ENCODE measurements around the gene KRTAP10-8. TPM values are rescaled to one million over a fixed set of nuclear protein-coding genes. Genes with fewer than 3 reads are reported as not detected.
A peak's percentile ranks its signal among the peaks of the same experiment; 100 is the strongest.
"Not testable (repeated sequence)": the region's sequence is repeated elsewhere in the genome, so short reads cannot be mapped to it uniquely, and the experiment has no call there.

Gene KRTAP10-8
- total RNA-seq, 1 experiment from 2014 or later, result not detected

- DNase-seq (ENCODE audit: low read depth), result no peak
Observed at GRCh38 chr21:44617071-44617501, 5.2 kb downstream of the KRTAP10-8 start.

- DNase-seq (ENCODE audit: low read depth), result no peak
Observed at GRCh38 chr21:44618504-44618903, 6.6 kb downstream of the KRTAP10-8 start.

- no peak for DNase-seq (ENCODE audit: low read depth)
Observed at GRCh38 chr21:44618909-44619308, 7.0 kb downstream of the KRTAP10-8 start.

- DNase-seq (ENCODE audit: low read depth), result no peak
Observed at GRCh38 chr21:44619886-44620285, 8.0 kb downstream of the KRTAP10-8 start.

GRCh38 chr21:44623575-44623974 lies 11.7 kb downstream of the KRTAP10-8 start:
- no peak for DNase-seq (ENCODE audit: low read depth)

- DNase-seq (ENCODE audit: low read depth), result no peak
Observed at GRCh38 chr21:44625756-44626155, 13.9 kb downstream of the KRTAP10-8 start.

GRCh38 chr21:44626262-44626661 lies 14.4 kb downstream of the KRTAP10-8 start:
- DNase-seq (ENCODE audit: low read depth), result no peak

GRCh38 chr21:44626673-44627143 lies 14.8 kb downstream of the KRTAP10-8 start, which contains the start of gene KRTAP10-9:
KRTAP10-9 (plus strand) TSS chr21:44627093; CDS start chr21:44627172, 79 bp downstream.
- DNase-seq (ENCODE audit: low read depth), result no peak

- not testable (repeated sequence) for DNase-seq (ENCODE audit: low read depth)
Observed at GRCh38 chr21:44627181-44627822, 15.4 kb downstream of the KRTAP10-8 start.

GRCh38 chr21:44627831-44628233 lies 16.0 kb downstream of the KRTAP10-8 start:
- not testable (repeated sequence) for DNase-seq (ENCODE audit: low read depth)

- no peak for DNase-seq (ENCODE audit: low read depth)
Observed at GRCh38 chr21:44628707-44629391, 17.0 kb downstream of the KRTAP10-8 start.

GRCh38 chr21:44630440-44630839 lies 18.6 kb downstream of the KRTAP10-8 start:
- DNase-seq (ENCODE audit: low read depth), result no peak

- DNase-seq (ENCODE audit: low read depth), result no peak
Observed at GRCh38 chr21:44632067-44632466, 20.2 kb downstream of the KRTAP10-8 start.

- no peak for DNase-seq (ENCODE audit: low read depth)
Observed at GRCh38 chr21:44636209-44637017, 24.5 kb downstream of the KRTAP10-8 start.

GRCh38 chr21:44637018-44637850 lies 25.4 kb downstream of the KRTAP10-8 start, which contains the start of gene KRTAP10-10:
KRTAP10-10 (plus strand) TSS chr21:44637356; CDS start chr21:44637418, 62 bp downstream.
- DNase-seq (ENCODE audit: low read depth), result peak; percentile 5

GRCh38 chr21:44637851-44638348 lies 26.0 kb downstream of the KRTAP10-8 start:
- not testable (repeated sequence) for DNase-seq (ENCODE audit: low read depth)

- DNase-seq (ENCODE audit: low read depth), result not testable (repeated sequence)
Observed at GRCh38 chr21:44638506-44639330, 26.8 kb downstream of the KRTAP10-8 start.

- no peak for DNase-seq (ENCODE audit: low read depth)
Observed at GRCh38 chr21:44639331-44639655, 27.4 kb downstream of the KRTAP10-8 start.

GRCh38 chr21:44640761-44641160 lies 28.9 kb downstream of the KRTAP10-8 start:
- no peak for DNase-seq (ENCODE audit: low read depth)

- DNase-seq (ENCODE audit: low read depth), result no peak
Observed at GRCh38 chr21:44643741-44644310, 31.9 kb downstream of the KRTAP10-8 start.
